HEK293 (cell line): ENCODE measurements around the gene YAF2.

Experiments used
- HIC1 ChIP-seq: fragments of 450-650 bp; formaldehyde crosslinking; IDR thresholded peaks from 2 replicates; pipeline ENCODE4 v1.5.1; 2016; ENCODE audit warnings: missing biosample characterization, missing genetic modification characterization
- HOXA7 ChIP-seq: sonication (generic); formaldehyde crosslinking; IDR thresholded peaks from 2 replicates; pipeline ENCODE4 v1.8.1; 2022; ENCODE audit warnings: missing genetic modification reagents, borderline replicate concordance
- HOXD13 ChIP-seq: sonication (generic); formaldehyde crosslinking; IDR thresholded peaks from 2 replicates; pipeline ENCODE4 v1.8.0; 2022; ENCODE audit warnings: missing genetic modification reagents, borderline replicate concordance
- KLF17 ChIP-seq: fragments of 450-650 bp; formaldehyde crosslinking; IDR thresholded peaks from 2 replicates; pipeline ENCODE4 v1.5.1; 2016; ENCODE audit warnings: missing biosample characterization, missing genetic modification characterization
- KLF9 ChIP-seq: fragments of 450-650 bp; formaldehyde crosslinking; IDR thresholded peaks from 2 replicates; pipeline ENCODE4 v1.5.1; 2016; ENCODE audit warnings: missing biosample characterization, missing genetic modification characterization, low read depth
- MZF1 ChIP-seq: fragments of 450-650 bp; formaldehyde crosslinking; IDR thresholded peaks from 2 replicates; pipeline ENCODE4 v1.5.1; 2017; ENCODE audit warnings: missing biosample characterization, missing genetic modification characterization, borderline replicate concordance
- PRDM6 ChIP-seq: fragments of 450-650 bp; formaldehyde crosslinking; IDR thresholded peaks from 2 replicates; pipeline ENCODE4 v1.5.1; 2017; ENCODE audit warnings: missing biosample characterization, missing genetic modification characterization
- REPIN1 ChIP-seq: fragments of 450-650 bp; formaldehyde crosslinking; IDR thresholded peaks from 2 replicates; pipeline ENCODE4 v1.5.1; 2017; ENCODE audit warnings: missing biosample characterization, missing genetic modification characterization, low read depth
- SP7 ChIP-seq: fragments of 450-650 bp; formaldehyde crosslinking; IDR thresholded peaks from 2 replicates; pipeline ENCODE4 v1.5.1; 2016; ENCODE audit warnings: missing biosample characterization, missing genetic modification characterization
- TRIM28 ChIP-seq: IDR thresholded peaks from 2 replicates; pipeline ENCODE4 v1.6.1; 2011; ENCODE audit warnings: low read length, control low read depth, borderline replicate concordance
- ZBTB17 ChIP-seq: fragments of 450-650 bp; formaldehyde crosslinking; IDR thresholded peaks from 2 replicates; pipeline ENCODE4 v1.5.1; 2016; ENCODE audit warnings: missing biosample characterization, missing genetic modification characterization
- ZNF114 ChIP-seq: fragments of 450-650 bp; formaldehyde crosslinking; IDR thresholded peaks from 2 replicates; pipeline ENCODE4 v1.5.0; 2017; ENCODE audit warnings: missing biosample characterization, missing genetic modification characterization
- ZNF19 ChIP-seq: fragments of 450-650 bp; formaldehyde crosslinking; IDR thresholded peaks from 2 replicates; pipeline ENCODE4; 2016; ENCODE audit warnings: missing biosample characterization, missing genetic modification characterization, low read depth
- ZNF202 ChIP-seq: fragments of 450-650 bp; formaldehyde crosslinking; IDR thresholded peaks from 2 replicates; pipeline ENCODE4 v1.5.1; 2016; ENCODE audit warnings: missing biosample characterization, missing genetic modification characterization, borderline replicate concordance
- ZNF394 ChIP-seq: fragments of 450-650 bp; formaldehyde crosslinking; IDR thresholded peaks from 2 replicates; pipeline ENCODE4 v1.5.1; 2016; ENCODE audit warnings: missing biosample characterization, missing genetic modification characterization, mild to moderate bottlenecking, moderate library complexity, borderline replicate concordance
- ZNF501 ChIP-seq: fragments of 450-650 bp; formaldehyde crosslinking; IDR thresholded peaks from 2 replicates; pipeline ENCODE4 v1.5.1; 2016; ENCODE audit warnings: missing biosample characterization, missing genetic modification characterization
- ZNF521 ChIP-seq: fragments of 450-650 bp; formaldehyde crosslinking; IDR thresholded peaks from 2 replicates; pipeline ENCODE4 v1.5.1; 2017; ENCODE audit warnings: missing biosample characterization, mild to moderate bottlenecking, missing genetic modification characterization
- ZNF624 ChIP-seq: fragments of 450-650 bp; formaldehyde crosslinking; IDR thresholded peaks from 2 replicates; pipeline ENCODE4 v1.5.1; 2017; ENCODE audit warnings: missing biosample characterization, missing genetic modification characterization
- ZNF626 ChIP-seq: fragments of 450-650 bp; sonication (Bioruptor Pico); formaldehyde crosslinking; IDR thresholded peaks from 2 replicates; pipeline ENCODE4 v1.5.1; 2018; ENCODE audit warnings: missing biosample characterization, missing genetic modification characterization, inconsistent platforms
- ZNF701 ChIP-seq: fragments of 450-650 bp; formaldehyde crosslinking; IDR thresholded peaks from 2 replicates; pipeline ENCODE4 v1.5.1; 2016; ENCODE audit warnings: missing biosample characterization, missing genetic modification characterization
- ZNF776 ChIP-seq: fragments of 450-650 bp; formaldehyde crosslinking; IDR thresholded peaks from 2 replicates; pipeline ENCODE4 v1.5.0; 2017; ENCODE audit warnings: missing biosample characterization, missing genetic modification characterization, borderline replicate concordance
- ZNF843 ChIP-seq: fragments of 450-650 bp; formaldehyde crosslinking; IDR thresholded peaks from 2 replicates; pipeline ENCODE4 v1.5.1; 2016; ENCODE audit warnings: missing biosample characterization, missing genetic modification characterization
- TF ChIP-seq, protein P1 (sequence below): fragments of 450-650 bp; formaldehyde crosslinking; optimal IDR thresholded peaks from 2 replicates; pipeline ENCODE3; 2016; ENCODE audit warnings: missing biosample characterization, mild to moderate bottlenecking, missing genetic modification characterization
- TF ChIP-seq, protein P2 (sequence below): fragments of 450-650 bp; IDR thresholded peaks from 2 replicates; pipeline ENCODE4 v1.5.1; 2018; ENCODE audit warnings: missing biosample characterization, mild to moderate bottlenecking, missing genetic modification characterization
- TF ChIP-seq, protein P3 (sequence below): IDR thresholded peaks from 2 replicates; pipeline ENCODE4 v1.6.1; 2011; ENCODE audit warnings: mild to moderate bottlenecking, low read depth, low read length, borderline replicate concordance
- TF ChIP-seq, protein P4 (sequence below): fragments of 450-650 bp; formaldehyde crosslinking; IDR thresholded peaks from 2 replicates; pipeline ENCODE4 v1.5.1; 2016; ENCODE audit warnings: missing biosample characterization, missing genetic modification characterization

The YAF2 gene

GRCh38 chr12:42144408-42145196 lies 93.4 kb downstream of the YAF2 start, which contains the start of gene GXYLT1 (continued):
- no peak for TF ChIP-seq HIC1 (tag by site-specific recombination)
- peak; percentile 15; the same call in 1 of the 2 replicates for TF ChIP-seq ZNF394
- 0 out of 2 replicates have a peak, but pooled peaks have one; percentile 39 for TF ChIP-seq ZNF626 (tag by site-specific recombination)
- TF ChIP-seq KLF9 (tag by site-specific recombination): peak; percentile 97
- 0 out of 2 replicates have a peak, but pooled peaks have one; percentile 61 for TF ChIP-seq ZNF501
- no peak for TF ChIP-seq ZNF114 (tag by site-specific recombination)
- TF ChIP-seq, protein P1, sequence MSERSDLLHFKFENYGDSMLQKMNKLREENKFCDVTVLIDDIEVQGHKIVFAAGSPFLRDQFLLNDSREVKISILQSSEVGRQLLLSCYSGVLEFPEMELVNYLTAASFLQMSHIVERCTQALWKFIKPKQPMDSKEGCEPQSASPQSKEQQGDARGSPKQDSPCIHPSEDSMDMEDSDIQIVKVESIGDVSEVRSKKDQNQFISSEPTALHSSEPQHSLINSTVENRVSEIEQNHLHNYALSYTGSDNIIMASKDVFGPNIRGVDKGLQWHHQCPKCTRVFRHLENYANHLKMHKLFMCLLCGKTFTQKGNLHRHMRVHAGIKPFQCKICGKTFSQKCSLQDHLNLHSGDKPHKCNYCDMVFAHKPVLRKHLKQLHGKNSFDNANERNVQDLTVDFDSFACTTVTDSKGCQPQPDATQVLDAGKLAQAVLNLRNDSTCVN (tag by site-specific recombination): peak; percentile 98
- TF ChIP-seq PRDM6: no peak
- TF ChIP-seq ZNF776 (tag by site-specific recombination): no peak
- no peak; the same call in 1 of the 2 replicates for TF ChIP-seq MZF1
- TF ChIP-seq ZNF843 (tag by site-specific recombination): no peak
- TF ChIP-seq REPIN1 (tag by site-specific recombination): no peak
- TF ChIP-seq ZNF202 (tag by site-specific recombination): no peak
- TF ChIP-seq, protein P2, sequence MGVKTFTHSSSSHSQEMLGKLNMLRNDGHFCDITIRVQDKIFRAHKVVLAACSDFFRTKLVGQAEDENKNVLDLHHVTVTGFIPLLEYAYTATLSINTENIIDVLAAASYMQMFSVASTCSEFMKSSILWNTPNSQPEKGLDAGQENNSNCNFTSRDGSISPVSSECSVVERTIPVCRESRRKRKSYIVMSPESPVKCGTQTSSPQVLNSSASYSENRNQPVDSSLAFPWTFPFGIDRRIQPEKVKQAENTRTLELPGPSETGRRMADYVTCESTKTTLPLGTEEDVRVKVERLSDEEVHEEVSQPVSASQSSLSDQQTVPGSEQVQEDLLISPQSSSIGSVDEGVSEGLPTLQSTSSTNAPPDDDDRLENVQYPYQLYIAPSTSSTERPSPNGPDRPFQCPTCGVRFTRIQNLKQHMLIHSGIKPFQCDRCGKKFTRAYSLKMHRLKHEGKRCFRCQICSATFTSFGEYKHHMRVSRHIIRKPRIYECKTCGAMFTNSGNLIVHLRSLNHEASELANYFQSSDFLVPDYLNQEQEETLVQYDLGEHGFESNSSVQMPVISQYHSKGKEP: no peak
- TF ChIP-seq KLF17 (tag by site-specific recombination): peak; percentile 34; the same call in 1 of the 2 replicates
- TF ChIP-seq SP7 (tag by site-specific recombination): peak; percentile 67
- TF ChIP-seq, protein P3, sequence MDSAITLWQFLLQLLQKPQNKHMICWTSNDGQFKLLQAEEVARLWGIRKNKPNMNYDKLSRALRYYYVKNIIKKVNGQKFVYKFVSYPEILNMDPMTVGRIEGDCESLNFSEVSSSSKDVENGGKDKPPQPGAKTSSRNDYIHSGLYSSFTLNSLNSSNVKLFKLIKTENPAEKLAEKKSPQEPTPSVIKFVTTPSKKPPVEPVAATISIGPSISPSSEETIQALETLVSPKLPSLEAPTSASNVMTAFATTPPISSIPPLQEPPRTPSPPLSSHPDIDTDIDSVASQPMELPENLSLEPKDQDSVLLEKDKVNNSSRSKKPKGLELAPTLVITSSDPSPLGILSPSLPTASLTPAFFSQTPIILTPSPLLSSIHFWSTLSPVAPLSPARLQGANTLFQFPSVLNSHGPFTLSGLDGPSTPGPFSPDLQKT: no peak
- no peak for TF ChIP-seq HOXA7
- no peak for TF ChIP-seq ZNF521 (tag by site-specific recombination)
- TF ChIP-seq, protein P4, sequence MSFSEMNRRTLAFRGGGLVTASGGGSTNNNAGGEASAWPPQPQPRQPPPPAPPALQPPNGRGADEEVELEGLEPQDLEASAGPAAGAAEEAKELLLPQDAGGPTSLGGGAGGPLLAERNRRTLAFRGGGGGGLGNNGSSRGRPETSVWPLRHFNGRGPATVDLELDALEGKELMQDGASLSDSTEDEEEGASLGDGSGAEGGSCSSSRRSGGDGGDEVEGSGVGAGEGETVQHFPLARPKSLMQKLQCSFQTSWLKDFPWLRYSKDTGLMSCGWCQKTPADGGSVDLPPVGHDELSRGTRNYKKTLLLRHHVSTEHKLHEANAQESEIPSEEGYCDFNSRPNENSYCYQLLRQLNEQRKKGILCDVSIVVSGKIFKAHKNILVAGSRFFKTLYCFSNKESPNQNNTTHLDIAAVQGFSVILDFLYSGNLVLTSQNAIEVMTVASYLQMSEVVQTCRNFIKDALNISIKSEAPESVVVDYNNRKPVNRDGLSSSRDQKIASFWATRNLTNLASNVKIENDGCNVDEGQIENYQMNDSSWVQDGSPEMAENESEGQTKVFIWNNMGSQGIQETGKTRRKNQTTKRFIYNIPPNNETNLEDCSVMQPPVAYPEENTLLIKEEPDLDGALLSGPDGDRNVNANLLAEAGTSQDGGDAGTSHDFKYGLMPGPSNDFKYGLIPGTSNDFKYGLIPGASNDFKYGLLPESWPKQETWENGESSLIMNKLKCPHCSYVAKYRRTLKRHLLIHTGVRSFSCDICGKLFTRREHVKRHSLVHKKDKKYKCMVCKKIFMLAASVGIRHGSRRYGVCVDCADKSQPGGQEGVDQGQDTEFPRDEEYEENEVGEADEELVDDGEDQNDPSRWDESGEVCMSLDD (tag by site-specific recombination): no peak
- TF ChIP-seq HOXD13: no peak
- no peak for TF ChIP-seq ZNF19
- TF ChIP-seq ZBTB17 (tag by site-specific recombination): peak; percentile 64
- no peak for TF ChIP-seq ZNF624 (tag by site-specific recombination)
- TF ChIP-seq TRIM28: no peak
- TF ChIP-seq ZNF701: no peak
